HUES64 (cell line): ENCODE measurements around the gene PNP.

Experiments
- H3K27ac ChIP-seq: 2 replicates; pipeline ENCODE4 v1.7.0; 2013; ENCODE audit warnings: low read depth, low read length, inconsistent platforms
- H3K27me3 ChIP-seq: 2 replicates; pipeline ENCODE4 v1.6.1; 2013; ENCODE audit warnings: mild to moderate bottlenecking, low read length; ENCODE audit not compliant: insufficient read depth
- H3K36me3 ChIP-seq: 2 replicates; pipeline ENCODE4 v1.6.1; 2013; ENCODE audit warnings: mild to moderate bottlenecking, low read length; ENCODE audit not compliant: insufficient read depth
- H3K4me1 ChIP-seq: 2 replicates; pipeline ENCODE4 v1.6.1; 2013; ENCODE audit warnings: mild to moderate bottlenecking, low read length, moderate library complexity; ENCODE audit not compliant: insufficient read depth
- H3K4me3 ChIP-seq: 2 replicates; pipeline ENCODE4 v1.5.1; 2013; ENCODE audit warnings: mild to moderate bottlenecking, low read length, moderate library complexity
- H3K9ac ChIP-seq: 2 replicates; pipeline ENCODE4 v1.6.1; 2013; ENCODE audit warnings: mild to moderate bottlenecking, low read depth, low read length
- H3K9me3 ChIP-seq: 2 replicates; pipeline ENCODE4 v1.6.1; 2013; ENCODE audit warnings: low read depth, low read length; ENCODE audit not compliant: insufficient read depth
- WGBS: fragments of 150-250, 120-280 bp; methylation state at CpG from one replicate; pipeline ENCODE4 v1.1.7; 2013; ENCODE audit warnings: missing lambda C conversion rate; 5-methylcytosine and 5-hydroxymethylcytosine counted together

PNP gene

GRCh38 chr14:20515846-20516245 is 46.6 kb downstream of the PNP start:
- 73% methylated on average over 3 of the region's 4 CpGs for WGBS
- H3K9me3 ChIP-seq: no peaks in the 10 kb centered on the region
- no peak overlapping the region for H3K4me3 ChIP-seq
- H3K36me3 ChIP-seq: no peaks in the 10 kb centered on the region
- no peaks in the 10 kb centered on the region for H3K27me3 ChIP-seq
- peaks cover 3% of the 10 kb centered on the region; the same call in 1 of the 2 replicates for H3K4me1 ChIP-seq
- H3K9ac ChIP-seq: no peak overlapping the region
- H3K27ac ChIP-seq: no peak overlapping the region

- WGBS: 95% methylated on average over 4 of the region's 4 CpGs
- no peak overlapping the region for H3K27ac ChIP-seq
- no peaks in the 10 kb centered on the region for H3K9me3 ChIP-seq
- H3K36me3 ChIP-seq: no peaks in the 10 kb centered on the region
- H3K27me3 ChIP-seq: no peaks in the 10 kb centered on the region
- H3K4me1 ChIP-seq: peaks cover 3% of the 10 kb centered on the region; the same call in 1 of the 2 replicates
- H3K4me3 ChIP-seq: no peak overlapping the region
- no peak overlapping the region for H3K9ac ChIP-seq
These were observed 47.7 kb downstream of the PNP start for GRCh38 chr14:20516921-20517320.

- no peaks in the 10 kb centered on the region for H3K27me3 ChIP-seq
- no peaks in the 10 kb centered on the region for H3K4me1 ChIP-seq
- no peaks in the 10 kb centered on the region for H3K36me3 ChIP-seq
- WGBS: no CpG with 5 or more reads among the region's 1 CpG
- H3K27ac ChIP-seq: no peak overlapping the region
- H3K4me3 ChIP-seq: no peak overlapping the region
- no peak overlapping the region for H3K9ac ChIP-seq
- H3K9me3 ChIP-seq: no peaks in the 10 kb centered on the region
These were observed 53.1 kb downstream of the PNP start for GRCh38 chr14:20522332-20522731.

GRCh38 chr14:20524027-20524426 is 54.8 kb downstream of the PNP start:
- Histone ChIP-seq H3K4me1 (no peaks in the 10 kb centered on the region), H3K27ac (no peak overlapping the region), H3K9ac (no peak overlapping the region), H3K4me3 (no peak overlapping the region), H3K9me3 (no peaks in the 10 kb centered on the region), H3K27me3 (no peaks in the 10 kb centered on the region), H3K36me3 (no peaks in the 10 kb centered on the region)
- WGBS: 87% methylated on average over 2 of the region's 2 CpGs
